SKM-1 (cell line): ENCODE measurements around the gene NFATC4.
"Not testable (repeated sequence)": the region's sequence is repeated elsewhere in the genome, so short reads cannot be mapped to it uniquely, and the experiment has no call there.

Experiments used
- DNase-seq: peaks from one replicate; lab custom pipeline; 2025; ENCODE audit not compliant: unreplicated experiment; lab: John Stamatoyannopoulos, UW

The NFATC4 gene

GRCh38 chr14:24387009-24387345, 19.0 kb downstream of the NFATC4 start:
- DNase-seq = no peak

DNA sequence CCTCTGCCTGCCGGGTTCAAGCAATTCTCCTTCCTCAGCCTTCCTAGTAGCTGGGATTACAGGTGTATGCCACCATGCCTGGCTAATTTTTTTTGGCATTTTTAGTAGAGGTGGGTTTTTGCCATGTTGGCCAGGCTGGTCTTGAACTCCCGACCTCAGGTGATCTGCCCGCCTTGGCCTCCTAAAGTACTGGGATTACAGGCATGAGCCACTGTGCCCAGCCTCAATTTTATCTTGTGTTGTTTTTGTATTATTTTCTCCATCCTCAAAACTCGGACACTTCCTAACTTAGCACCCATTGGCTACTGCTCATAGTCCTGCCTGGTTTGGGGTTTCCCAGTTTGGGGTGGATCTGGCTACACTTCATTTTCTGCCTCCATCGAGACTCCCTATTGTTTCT, 19.6 kb downstream of the NFATC4 start:
- not testable (repeated sequence) for DNase-seq

DNA sequence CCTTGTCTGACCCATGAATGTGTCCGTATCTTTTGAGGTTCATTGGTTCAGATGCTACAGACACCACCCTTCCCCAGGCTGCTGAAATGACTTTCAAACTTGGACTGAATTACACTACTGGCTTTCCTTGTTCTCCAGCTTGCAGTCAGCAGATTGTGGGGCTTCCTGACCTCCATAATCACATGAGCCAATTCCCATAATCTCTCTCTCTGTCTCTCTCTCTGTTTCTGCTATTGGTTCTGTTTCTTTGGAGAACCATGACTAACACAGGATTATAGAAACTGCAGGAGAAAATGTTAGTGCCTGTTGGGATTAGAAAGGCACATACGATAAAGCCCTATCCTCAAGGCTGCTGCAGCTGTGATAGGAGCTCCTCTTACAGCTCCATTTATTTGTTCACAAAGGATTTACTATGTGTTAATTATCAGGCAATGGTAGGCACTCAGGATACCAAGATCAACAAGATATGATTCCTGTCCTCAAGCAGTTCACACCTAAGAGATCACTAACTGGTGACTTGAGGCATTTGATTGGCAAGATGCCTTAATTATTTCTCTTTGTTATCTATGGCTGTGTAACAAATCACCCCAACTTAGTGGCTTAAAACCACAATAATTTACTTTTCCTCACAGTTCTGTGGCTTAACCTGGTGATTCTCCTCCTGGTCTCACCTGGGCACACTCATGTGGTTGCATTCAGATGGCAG, 20.6 kb downstream of the NFATC4 start:
- DNase-seq = no peak

DNA sequence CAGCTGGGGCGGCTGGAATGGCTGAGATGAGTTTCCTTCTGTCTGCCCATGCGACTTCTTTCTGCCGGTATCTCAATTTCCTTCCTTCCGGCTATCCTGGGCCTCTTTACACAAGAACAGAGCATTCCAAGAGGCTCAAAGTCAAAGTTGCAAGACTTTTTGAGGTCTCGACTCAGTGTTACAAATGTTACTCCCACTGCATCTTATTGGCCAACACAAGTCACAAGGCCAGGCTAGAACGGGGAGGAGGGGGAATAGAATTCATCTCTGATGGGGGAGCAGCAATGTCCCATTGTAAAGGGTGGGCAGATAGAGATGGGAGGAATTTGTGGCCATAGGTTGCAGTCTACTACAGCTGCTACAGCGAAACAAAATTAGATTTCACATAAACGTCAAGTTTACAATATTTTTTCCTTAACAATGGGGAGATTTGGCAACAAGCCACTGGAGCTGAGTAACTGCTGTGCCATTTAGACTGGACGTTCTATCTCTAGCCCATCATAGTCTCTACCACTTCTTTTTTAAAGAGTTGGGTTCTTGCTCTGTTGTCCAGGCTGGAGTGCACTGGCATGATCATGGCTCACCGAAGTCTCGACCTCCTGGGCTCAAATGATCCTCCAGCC, 21.4 kb downstream of the NFATC4 start:
- no peak for DNase-seq

DNA sequence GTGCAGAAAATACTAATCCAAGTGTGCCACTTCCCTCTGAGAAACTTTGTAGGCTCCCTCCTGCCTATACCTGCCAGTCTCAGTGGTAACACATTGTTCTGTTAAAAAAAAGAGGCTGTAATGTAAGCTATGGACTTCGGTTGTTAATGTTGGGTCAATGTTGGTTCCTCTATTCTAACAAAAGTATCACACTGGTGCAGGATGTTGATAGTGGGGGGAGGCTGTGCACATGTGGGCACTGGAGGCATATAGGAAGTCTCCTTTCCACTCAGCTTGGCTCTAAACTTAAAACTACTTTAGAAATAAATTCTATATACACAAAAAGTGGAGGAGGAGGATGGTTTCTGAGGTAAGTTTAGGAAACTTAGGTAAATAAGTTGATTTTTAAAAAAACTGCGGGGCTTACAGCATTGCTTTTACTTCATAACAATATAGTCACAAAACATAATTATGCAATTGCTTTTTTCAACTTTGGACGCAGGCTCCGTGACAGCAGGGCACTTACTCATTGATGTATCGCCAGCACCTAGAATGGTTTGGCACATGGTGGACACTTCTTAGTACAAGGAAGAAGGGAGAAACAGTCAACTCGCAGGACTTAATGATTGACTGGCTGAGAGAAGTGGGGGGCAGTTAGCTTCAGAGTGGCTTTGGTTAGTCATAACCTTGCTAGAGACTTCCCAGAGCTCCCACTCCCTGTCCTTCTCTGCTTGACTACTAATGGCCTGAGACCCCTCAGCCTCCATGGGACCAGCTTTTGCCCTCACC, 22.9 kb downstream of the NFATC4 start:
- no peak for DNase-seq

GRCh38 chr14:24392325-24393091, 24.5 kb downstream of the NFATC4 start:
- no peak for DNase-seq

DNA sequence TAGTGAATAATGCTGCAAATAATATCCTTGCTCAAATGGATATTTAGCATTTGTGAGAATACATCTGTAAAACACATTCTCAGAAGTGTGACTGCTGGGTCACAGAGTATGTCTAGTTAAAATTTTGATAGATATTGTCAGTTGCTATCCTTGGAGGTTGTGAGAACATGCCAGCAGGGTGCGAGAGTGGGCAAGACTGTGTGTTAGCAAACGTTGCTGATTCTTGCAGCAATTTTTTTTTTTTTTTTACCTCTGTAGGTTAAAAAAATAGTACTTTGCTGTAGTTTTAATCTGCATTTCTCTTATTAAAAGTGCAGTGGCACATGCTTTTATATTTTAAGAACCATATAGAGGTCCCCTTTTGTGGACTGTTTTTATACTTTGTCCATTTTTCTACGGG, 26.3 kb downstream of the NFATC4 start:
- DNase-seq = no peak

GRCh38 chr14:24395609-24396582, 27.9 kb downstream of the NFATC4 start:
- DNase-seq = no peak

GRCh38 chr14:24397639-24398292, 29.8 kb downstream of the NFATC4 start:
- no peak for DNase-seq

GRCh38 chr14:24398293-24398652, 30.3 kb downstream of the NFATC4 start:
- no peak for DNase-seq

- no peak for DNase-seq
Observed at GRCh38 chr14:24398653-24399446, 30.9 kb downstream of the NFATC4 start, which contains the start of gene NYNRIN. Gene NYNRIN, plus strand, starts transcription at chr14:24399003. Its CDS starts 244 bp downstream, at chr14:24399247.

GRCh38 chr14:24399447-24399822, 31.5 kb downstream of the NFATC4 start:
- no peak for DNase-seq

DNA sequence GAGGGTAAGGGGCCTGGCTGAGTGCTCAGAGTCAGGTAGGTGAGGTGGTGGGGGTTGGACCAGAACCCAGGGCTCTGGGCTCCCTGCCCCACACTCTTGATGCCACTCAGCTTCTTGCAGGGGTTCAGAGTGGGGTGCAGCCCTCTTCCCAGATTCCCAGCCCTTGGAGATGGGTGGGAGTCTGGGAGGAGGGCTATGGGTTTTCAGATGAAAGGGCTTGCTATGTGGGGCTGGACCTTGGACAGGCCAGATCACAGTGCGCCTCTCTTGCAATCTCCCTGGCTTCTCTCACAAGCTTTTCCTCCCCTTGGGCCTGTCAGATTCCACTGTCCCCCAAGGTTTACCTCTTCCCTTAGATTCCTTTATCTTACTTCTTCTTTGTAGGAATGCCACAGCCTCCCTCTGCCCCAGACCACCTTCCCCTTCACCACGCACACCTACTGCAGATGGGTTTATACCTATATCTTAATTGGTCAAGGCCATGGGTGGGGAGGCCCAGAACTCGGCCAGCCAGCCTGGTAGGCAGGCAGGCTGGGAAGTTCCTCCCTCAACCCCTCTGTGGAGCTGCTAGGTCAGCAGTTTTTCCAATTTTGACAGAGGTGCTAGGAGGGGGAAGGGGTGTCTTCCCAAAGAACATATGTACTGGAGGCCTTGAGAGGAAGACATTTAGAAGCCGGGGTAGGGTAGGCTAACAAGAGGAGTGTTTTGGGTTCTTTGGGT, 32.2 kb downstream of the NFATC4 start:
- no peak for DNase-seq

DNA sequence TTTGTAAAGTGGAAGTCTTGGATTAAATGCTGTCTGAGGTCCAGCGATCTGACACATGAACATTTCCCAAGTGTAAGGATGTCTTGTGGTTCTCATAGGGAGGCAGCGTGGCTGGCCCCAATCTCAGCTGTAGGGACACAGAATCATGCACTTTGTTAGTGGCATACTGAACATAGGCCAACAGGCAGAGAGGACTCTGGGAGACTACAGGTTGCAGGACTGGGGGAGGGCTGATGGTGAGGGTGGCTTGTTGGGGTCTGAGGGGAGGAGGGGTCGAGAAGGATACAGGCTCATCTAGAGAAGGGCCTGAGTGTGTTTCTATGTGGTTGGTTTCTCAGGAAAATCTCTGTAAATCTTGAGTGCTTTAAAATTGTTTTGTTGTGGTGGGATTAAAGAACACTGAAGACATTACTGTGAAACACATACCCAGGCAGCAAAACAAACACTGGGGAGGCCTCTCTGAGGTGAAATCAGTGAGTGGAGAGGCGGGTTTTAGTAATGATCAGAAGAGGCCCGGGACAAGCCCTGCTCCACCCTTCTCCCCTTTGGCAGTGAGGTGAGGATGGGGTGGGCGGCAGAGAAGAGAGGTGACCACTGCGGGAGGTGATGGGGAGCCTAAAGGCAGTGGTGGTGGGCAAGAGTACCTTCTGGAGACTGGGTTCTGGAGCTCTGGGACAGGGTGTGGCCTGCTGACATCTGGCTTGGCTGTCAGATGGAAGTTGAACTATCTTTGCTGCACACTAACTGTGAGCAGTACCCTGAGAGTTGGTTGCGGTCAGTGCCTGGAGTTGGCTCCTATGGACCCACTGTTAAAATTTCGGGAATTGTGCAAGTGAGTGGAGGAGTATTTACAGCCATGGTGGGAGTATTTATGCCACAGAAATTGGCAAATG, 34.1 kb downstream of the NFATC4 start:
- DNase-seq = no peak

DNA sequence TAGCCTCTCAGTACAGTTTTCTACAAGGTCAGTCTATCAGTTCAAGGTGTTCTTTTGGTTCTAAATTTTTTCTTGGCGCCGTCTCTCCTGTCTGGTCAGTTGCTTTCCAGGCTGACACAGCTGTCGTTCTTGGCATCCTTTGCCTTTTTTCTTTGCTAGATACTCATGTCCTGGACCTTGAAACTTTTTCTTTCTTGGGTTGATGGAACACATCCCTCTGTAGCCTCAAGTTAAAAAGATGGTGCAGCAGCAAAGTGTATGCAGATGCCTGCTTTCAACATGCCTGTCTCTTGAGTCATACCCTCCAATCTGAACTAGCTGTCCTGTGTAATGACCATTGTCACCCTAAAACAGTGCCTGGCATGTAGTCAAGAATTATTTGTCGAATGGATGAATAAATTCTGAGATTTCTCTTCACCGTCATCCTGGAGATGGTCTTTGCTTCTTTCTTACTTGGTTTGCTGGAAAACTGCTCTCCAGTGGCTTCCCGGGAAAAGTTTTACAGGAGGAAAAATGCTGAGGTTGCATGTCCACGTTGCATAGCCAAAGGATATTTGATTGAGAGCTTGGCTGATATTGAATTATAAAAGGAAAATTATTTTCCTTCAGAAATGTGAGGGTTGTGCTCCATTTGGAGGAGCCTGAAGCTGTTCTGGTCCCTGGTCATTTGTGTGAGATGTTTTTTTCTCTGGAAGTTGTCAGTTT, 35.5 kb downstream of the NFATC4 start:
- DNase-seq = no peak

DNA sequence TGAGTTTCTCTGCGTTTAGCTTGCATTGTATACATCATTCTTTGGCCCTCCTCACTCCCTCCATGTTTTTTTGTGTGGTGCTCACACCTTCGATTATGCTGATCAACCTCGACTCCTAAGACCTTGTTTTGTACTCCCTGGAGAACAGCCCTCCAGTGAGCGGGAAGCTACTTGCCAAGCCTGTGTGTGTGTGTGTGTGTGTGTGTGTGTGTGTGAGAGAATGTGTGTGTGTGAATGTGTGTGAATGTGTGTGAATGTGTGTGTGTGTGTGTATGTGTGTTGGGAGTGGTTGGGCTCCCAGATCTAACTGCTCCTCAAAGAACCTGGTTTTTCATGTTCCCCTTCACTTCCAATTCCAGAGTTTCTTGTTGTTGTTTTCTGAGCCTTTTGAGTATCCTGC, 36.8 kb downstream of the NFATC4 start:
- no peak for DNase-seq

DNA sequence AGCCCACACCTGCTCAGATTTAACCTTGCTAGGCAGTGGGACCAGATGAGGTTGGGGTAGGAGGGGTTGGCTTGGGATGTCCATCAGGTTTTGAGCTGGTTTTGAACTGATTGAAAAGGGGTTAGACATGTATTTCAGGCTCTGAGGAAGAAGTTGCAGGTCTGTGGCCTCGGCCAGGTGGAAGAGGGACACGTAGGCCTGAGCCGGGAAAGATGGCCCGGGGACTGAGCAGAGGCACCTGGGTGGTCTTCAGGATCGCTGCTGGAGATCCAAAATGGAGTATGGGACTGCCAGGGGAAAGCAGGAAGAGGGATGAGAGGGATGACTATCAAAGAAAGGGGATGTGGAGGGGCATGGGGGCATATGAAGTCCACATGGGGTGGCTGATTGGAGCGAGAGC, 38.4 kb downstream of the NFATC4 start:
- DNase-seq = no peak
